Keratinocyte (primary cell): Measurements from ENCODE around the gene CCDC82. TPM values are rescaled to one million over a fixed set of nuclear protein-coding genes. Genes with fewer than 3 reads are reported as not detected.

Source experiments
- DNase-seq: peaks from one replicate; pipeline ENCODE4 v3.0.0-alpha.2; 2011; ENCODE audit warnings: low read depth, missing footprints, low spot score
- FAIRE-seq: peaks from 2 replicates; lab custom pipeline; 2011; peaks lifted over from hg19 to GRCh38; lab: Jason Lieb, UNC
- H2AFZ ChIP-seq: 2 replicates; pipeline ENCODE4 v1.6.0; 2012; ENCODE audit warnings: low read length, control low read depth, inconsistent platforms; ENCODE audit not compliant: control insufficient read depth
- H3K27ac ChIP-seq: 2 replicates; pipeline ENCODE4 v1.5.1; 2011; ENCODE audit warnings: low read length; ENCODE audit not compliant: control insufficient read depth, insufficient read depth
- H3K27me3 ChIP-seq: 3 replicates; pipeline ENCODE4 v1.6.0; 2011; ENCODE audit warnings: low read length; ENCODE audit not compliant: control insufficient read depth, insufficient read depth; ENCODE audit errors: extremely low read depth
- H3K36me3 ChIP-seq, 2 experiments: 2 replicates in 1 of 2; 3 replicates in 1 of 2; pipeline ENCODE4 v1.5.1; 2011; ENCODE audit warnings: low read length in 2 of 2, mild to moderate bottlenecking in 1 of 2; ENCODE audit not compliant: control insufficient read depth in 2 of 2, insufficient read depth in 2 of 2; ENCODE audit errors: extremely low read depth in 1 of 2
- H3K4me1 ChIP-seq: 3 replicates; pipeline ENCODE4 v1.5.1; 2011; ENCODE audit warnings: low read length; ENCODE audit not compliant: control insufficient read depth, insufficient read depth; ENCODE audit errors: extremely low read depth
- H3K4me2 ChIP-seq: 3 replicates; pipeline ENCODE4 v1.6.0; 2011; ENCODE audit warnings: low read depth, low read length; ENCODE audit not compliant: control insufficient read depth, insufficient read depth; ENCODE audit errors: extremely low read depth
- H3K4me3 ChIP-seq, 3 experiments: fragments of 200-600 bp in 1 of 3; sonication (generic) in 1 of 3; 2 replicates in 2 of 3; 3 replicates in 1 of 3; pipeline ENCODE4 v1.5.1; 2011 to 2016; ENCODE audit warnings: low read length in 3 of 3, mild to moderate bottlenecking in 3 of 3, control low read depth in 2 of 3, inconsistent platforms in 1 of 3, low read depth in 1 of 3, mixed read lengths in 1 of 3, mixed run types in 1 of 3, moderate library complexity in 1 of 3; ENCODE audit not compliant: control insufficient read depth in 2 of 3, insufficient read depth in 2 of 3; ENCODE audit errors: extremely low read depth in 1 of 3
- H3K79me2 ChIP-seq: 2 replicates; pipeline ENCODE4 v1.6.0; 2012; ENCODE audit warnings: low read length; ENCODE audit not compliant: control insufficient read depth, insufficient read depth
- H3K9ac ChIP-seq: 3 replicates; pipeline ENCODE4 v1.6.0; 2011; ENCODE audit warnings: low read length; ENCODE audit not compliant: control insufficient read depth, insufficient read depth; ENCODE audit errors: extremely low read depth
- H3K9me1 ChIP-seq: 3 replicates; pipeline ENCODE4 v1.6.0; 2011; ENCODE audit warnings: low read length; ENCODE audit not compliant: control insufficient read depth, insufficient read depth; ENCODE audit errors: extremely low read depth
- H3K9me3 ChIP-seq: 2 replicates; pipeline ENCODE4 v1.5.1; 2012; ENCODE audit warnings: low read depth, low read length; ENCODE audit not compliant: control insufficient read depth
- H4K20me1 ChIP-seq: 3 replicates; pipeline ENCODE4 v1.6.0; 2011; ENCODE audit warnings: low read length; ENCODE audit not compliant: control insufficient read depth, insufficient read depth; ENCODE audit errors: extremely low read depth
- CTCF ChIP-seq, 3 experiments: IDR thresholded peaks in 1 of 3; conservative IDR thresholded peaks in 1 of 3; optimal IDR thresholded peaks in 1 of 3; 2 replicates in 2 of 3; 3 replicates in 1 of 3; pipeline versions ENCODE3 to v1.5.1; 2011; ENCODE audit warnings: low read length in 3 of 3, mild to moderate bottlenecking in 3 of 3, moderate library complexity in 2 of 3, control low read depth in 1 of 3, inconsistent platforms in 1 of 3; ENCODE audit not compliant: insufficient read depth in 2 of 3; ENCODE audit errors: extremely low read depth in 1 of 3
- EZH2 ChIP-seq: IDR thresholded peaks from one replicate; pipeline ENCODE4 v1.6.1; 2012; ENCODE audit warnings: inconsistent platforms, mild to moderate bottlenecking, low read length, moderate library complexity
- dilution Hi-C: fragments of 300-500 bp; cut with MboI; formaldehyde crosslinking; loops from one replicate; pipeline ENCODE4 v1.7.0; 2020; ENCODE audit warnings: low sequenced_read_pairs; ENCODE audit not compliant: extremely low pct_ligation_motif_present
- polyA plus RNA-seq, 5 experiments: library from polyadenylated mRNA; depleted of rRNA in 3 of 5; stranded (reverse) in 3 of 5; stranded (forward) in 1 of 5; unstranded in 1 of 5; fragments of >200 nt; gene quantifications; 1 replicate in 1 of 5; 2 replicates in 3 of 5; 3 replicates in 1 of 5; pipeline versions ENCODE4 v1.2.1 to v1.2.3, GENCODE V29; 2011 to 2012; ENCODE audit warnings: missing spikeins in 2 of 5, low read depth in 1 of 5, low replicate concordance in 1 of 5

The CCDC82 gene
- polyA plus RNA-seq, 1 donor (not counting 4 experiments of a cell fraction or from before 2014, with no cell fraction given): 19.3 TPM

GRCh38 chr11:96322775-96323641, 66.7 kb downstream of the CCDC82 start:
- dilution Hi-C loops: no loop called here
- H3K9ac ChIP-seq: no peak overlapping the region
- no peak overlapping the region for H2AFZ ChIP-seq
- FAIRE-seq (no peak), DNase-seq (no peak)
- H3K9me1 ChIP-seq: no peaks in the 10 kb centered on the region
- peaks cover 37% of the 10 kb centered on the region for H3K4me1 ChIP-seq
- H3K27me3 ChIP-seq: no peaks in the 10 kb centered on the region
- H3K27ac ChIP-seq: no peak overlapping the region
- no peak overlapping the region for H3K4me2 ChIP-seq
- no peaks in the 10 kb centered on the region for H3K9me3 ChIP-seq
- TF ChIP-seq CTCF (optimal IDR thresholded peaks at IDR 0.05 in 1 of 3, IDR thresholded peaks at IDR 0.05 in 1 of 3, conservative IDR thresholded peaks at IDR 0.05 in 1 of 3; ENCODE audit: extremely low read depth in 1 of 3, insufficient read depth in 2 of 3, low read length in 3 of 3): no peak
- no peak for TF ChIP-seq EZH2
- H3K36me3 ChIP-seq: no peaks in the 10 kb centered on the region
- H4K20me1 ChIP-seq: no peaks in the 10 kb centered on the region
- no peak overlapping the region for H3K4me3 ChIP-seq
- peaks cover 12% of the 10 kb centered on the region for H3K79me2 ChIP-seq

GRCh38 chr11:96321091-96321490, 68.6 kb downstream of the CCDC82 start:
- Histone ChIP-seq H3K4me1 (peaks cover 51% of the 10 kb centered on the region), H3K9me3 (no peaks in the 10 kb centered on the region), H2AFZ (no peak overlapping the region), H3K9me1 (no peaks in the 10 kb centered on the region), H3K9ac (no peak overlapping the region), H3K27ac (no peak overlapping the region), H4K20me1 (no peaks in the 10 kb centered on the region), H3K79me2 (peaks cover 5% of the 10 kb centered on the region), H3K4me3 (no peak overlapping the region), H3K4me2 (no peak overlapping the region), H3K36me3 (no peaks in the 10 kb centered on the region), H3K27me3 (no peaks in the 10 kb centered on the region)
- no peak for FAIRE-seq
- dilution Hi-C loops: no loop called here
- no peak for DNase-seq
- TF ChIP-seq EZH2 (no peak), CTCF (optimal IDR thresholded peaks at IDR 0.05 in 1 of 3, IDR thresholded peaks at IDR 0.05 in 1 of 3, conservative IDR thresholded peaks at IDR 0.05 in 1 of 3; ENCODE audit: extremely low read depth in 1 of 3, insufficient read depth in 2 of 3, low read length in 3 of 3) (no peak)
